Fibroblast of skin of abdomen (primary cell): ENCODE measurements around the gene UBASH3A.
"Not testable (repeated sequence)": the region's sequence is repeated elsewhere in the genome, so short reads cannot be mapped to it uniquely, and the experiment has no call there.

Experiments used
- DNase-seq: peaks from one replicate; pipeline ENCODE4 v3.0.0-alpha.2; 2013

Gene UBASH3A

GRCh38 chr21:42469726-42470125 is 66.0 kb downstream of the UBASH3A start:
- not testable (repeated sequence) for DNase-seq

GRCh38 chr21:42471206-42471605 is 67.5 kb downstream of the UBASH3A start:
- no peak for DNase-seq

DNA sequence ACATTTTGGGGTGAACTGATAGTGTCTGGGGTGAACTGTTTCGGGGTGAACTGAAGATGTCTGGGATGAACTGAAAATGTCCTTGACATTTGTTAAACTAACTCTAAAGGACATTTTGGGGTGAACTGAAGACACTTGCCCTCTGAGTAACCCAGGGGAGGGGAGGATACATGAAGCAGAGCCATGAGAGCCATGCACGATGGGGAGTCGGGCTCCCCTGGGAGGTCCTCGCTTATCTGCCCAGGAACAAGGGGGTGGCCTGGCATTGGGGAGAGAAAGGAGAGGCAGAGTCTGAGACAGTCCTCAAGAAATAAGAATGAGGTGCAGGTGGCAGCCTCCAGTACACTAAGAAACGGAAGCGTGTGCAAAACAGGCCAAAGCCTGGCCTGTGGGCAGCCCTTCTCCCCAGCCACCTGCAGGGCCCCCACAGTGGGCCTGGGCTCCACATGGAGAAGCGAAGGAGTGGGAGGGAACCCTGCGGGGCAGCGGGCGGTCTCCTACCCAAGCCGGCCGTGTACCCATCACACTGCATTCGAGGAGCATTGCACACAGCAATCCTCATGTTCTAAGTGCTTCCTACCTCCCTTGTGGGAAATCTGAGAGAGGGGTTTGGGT is 68.1 kb downstream of the UBASH3A start:
- DNase-seq: no peak

DNA sequence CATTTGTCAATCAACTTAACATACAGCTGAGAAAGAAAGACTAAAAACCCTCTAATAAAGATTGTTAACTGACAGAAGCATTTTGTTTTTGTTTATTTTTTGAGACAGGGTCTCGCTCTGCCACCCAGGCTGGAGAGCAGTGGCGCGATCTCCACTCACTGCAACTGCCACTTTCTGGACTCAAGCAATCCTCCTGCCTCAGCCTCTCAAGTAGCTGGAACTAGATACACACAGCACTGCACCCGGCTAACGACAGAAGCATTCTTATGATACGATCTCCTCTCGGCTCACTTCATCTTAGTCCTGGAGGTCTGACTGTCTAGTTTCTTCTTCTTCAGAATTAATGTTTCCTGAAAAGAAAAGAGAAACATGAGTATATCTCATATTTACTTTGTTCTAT is 68.8 kb downstream of the UBASH3A start:
- DNase-seq: no peak

GRCh38 chr21:42473498-42474042 is 69.9 kb downstream of the UBASH3A start:
- DNase-seq: no peak

DNA sequence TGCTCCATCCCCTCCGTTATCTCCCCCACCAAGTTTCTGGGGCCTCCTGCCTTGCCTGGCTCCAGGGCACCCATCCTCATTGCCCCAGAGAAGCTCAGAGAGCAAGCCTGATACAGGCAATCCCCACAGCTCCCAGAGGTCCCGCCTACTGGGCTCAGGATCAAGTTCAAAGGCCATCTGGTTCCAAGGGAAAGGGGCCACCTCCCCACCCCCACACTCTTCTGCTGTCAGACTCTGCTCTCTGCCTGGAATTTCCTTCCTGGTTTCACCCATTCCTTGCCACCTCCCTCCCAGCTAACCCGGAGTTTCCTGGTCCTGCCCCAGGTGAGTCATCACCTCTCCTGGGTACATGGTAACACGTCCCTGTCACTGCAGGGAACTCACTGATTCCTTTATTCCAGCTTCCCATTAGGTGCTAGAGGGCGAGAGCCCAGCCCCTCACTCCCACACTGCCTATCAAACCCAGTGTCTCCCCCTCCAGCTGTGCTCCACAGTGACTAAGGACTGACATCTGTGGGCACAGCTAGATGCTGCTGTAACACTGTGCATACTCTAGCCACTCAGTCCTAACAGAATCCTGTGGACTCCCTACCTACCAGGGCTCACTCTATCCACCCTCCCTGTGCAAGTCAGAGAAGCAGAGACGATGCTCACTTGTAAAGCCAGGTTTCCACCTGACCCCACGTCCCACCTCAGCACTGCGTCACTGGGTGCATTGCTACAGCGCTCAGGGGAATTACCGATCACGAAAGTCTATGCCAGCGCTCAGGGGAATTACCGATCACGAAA is 70.5 kb downstream of the UBASH3A start:
- DNase-seq: no peak

- no peak for DNase-seq
Observed at GRCh38 chr21:42475036-42475435, 71.3 kb downstream of the UBASH3A start.

DNA sequence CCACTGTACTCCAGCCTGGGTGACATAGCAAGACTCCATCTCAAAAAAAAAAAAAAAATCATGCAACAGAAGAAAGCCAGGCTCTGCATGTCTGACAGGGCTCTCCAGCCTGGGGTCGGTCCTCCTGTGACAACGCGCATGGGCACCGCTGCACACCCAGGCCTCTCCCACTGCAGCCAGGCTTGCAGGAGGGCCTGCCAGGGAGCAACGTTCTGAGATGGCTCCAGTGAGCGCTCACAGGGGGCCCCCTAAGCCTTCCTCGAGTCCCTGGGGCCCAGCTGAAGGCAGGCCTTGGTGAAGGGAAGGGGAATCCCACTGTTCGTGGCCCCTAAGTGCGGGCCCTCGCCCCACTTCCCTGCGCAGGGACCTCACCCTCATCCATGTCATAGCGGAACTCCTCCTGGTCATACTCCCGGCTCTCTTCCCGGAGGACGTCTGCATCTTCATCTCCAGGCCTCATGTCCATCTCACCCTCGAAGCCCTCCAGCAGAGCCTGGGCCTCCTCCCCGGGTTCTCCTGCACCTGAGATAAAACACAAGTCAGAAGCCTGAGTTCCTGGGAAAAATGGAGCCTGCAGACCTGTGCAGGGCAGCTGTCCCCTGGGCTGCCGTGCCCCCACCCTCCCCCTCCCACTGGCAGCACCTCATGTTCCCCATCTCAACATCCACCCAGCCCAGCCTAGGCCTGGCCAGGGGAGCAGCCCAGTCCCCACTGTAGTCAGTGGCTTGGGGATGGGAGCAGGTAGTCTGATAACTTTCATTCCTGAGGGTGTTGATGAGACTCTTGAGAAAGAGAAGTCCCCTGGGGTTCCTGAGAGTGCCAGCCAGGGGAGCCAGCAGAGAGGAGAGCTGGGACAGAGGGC is 72.1 kb downstream of the UBASH3A start:
- DNase-seq: no peak

GRCh38 chr21:42476388-42477331 is 73.0 kb downstream of the UBASH3A start:
- DNase-seq: no peak

DNA sequence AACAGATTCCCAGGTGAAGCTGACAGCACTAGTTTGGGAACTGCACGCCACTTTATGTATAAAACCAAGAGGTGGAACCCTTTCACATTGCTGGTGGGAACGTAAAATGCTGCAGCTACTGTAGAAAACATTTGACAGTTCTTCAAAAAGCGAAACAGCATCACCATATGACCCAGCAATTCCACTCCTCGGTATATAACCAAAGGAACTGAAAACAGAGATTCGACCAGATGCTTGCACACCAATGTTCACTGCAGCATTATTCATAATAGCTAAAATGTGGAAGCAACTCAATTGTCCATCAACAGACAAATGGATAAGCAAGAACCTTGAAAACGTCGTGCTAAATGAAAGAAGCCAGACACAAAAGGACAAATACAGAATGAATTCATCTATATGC is 74.8 kb downstream of the UBASH3A start:
- no peak for DNase-seq

DNA sequence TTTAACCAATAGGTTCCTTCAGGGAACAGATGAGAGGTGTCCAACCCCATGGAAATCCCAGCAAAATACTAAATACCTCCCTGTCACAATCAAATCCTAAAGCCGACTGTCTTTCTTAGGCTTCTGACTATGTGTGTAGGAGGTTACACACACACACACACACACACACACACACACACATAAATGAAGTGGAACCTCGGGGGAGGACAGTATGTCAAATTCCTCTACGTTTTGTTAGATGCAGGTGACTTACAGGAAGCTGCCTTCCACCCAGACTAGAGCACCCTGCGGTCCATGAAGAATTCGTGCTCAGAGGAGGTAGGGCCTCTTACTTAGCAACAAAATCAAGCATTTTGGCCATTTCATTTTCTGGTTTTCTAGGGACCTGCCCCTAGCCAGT is 75.9 kb downstream of the UBASH3A start:
- DNase-seq: no peak

GRCh38 chr21:42480736-42481135 is 77.0 kb downstream of the UBASH3A start:
- no peak for DNase-seq

DNA sequence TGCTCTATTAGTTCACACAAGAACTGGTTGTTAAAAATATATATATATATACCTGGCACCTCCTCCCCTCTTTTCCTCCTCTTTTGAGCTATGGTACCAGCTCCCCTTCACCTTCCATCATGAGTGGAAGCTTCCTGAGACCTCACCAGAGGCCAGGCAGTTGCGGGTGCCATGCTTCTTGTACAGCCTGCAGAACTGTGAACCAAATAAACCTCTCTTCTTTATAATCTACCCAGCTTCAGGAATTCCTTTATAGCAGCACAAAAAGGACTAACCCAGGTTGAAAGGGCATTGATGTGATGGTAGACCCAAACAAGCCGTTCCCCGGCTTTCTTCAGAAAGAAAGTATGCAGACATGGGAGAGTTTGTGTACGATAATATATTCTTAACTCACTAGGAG is 77.5 kb downstream of the UBASH3A start:
- no peak for DNase-seq

- no peak for DNase-seq
Observed at GRCh38 chr21:42484966-42485365, 81.3 kb downstream of the UBASH3A start.

- no peak for DNase-seq
Observed at GRCh38 chr21:42486072-42486471, 82.4 kb downstream of the UBASH3A start.

DNA sequence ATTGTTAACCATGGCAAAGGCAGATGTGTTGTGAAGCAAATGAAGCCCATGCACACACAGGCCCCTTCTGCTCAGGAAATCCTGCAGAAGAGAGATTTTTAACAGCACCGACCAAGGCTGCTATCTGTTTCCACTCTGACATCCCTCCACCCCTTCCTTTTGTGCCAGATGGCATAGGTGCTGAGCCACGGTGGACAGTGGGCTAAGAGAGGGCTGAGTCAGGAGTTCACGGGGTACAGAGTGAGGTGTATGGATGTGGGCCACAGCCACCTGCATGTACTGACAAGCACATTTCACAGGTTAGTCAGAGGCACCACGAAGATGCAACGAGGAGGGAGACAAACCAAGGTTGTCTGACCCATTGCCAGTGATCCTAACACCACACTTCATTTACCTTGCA is 82.8 kb downstream of the UBASH3A start:
- DNase-seq: no peak

- DNase-seq: no peak
Observed at GRCh38 chr21:42489006-42489563, 85.4 kb downstream of the UBASH3A start.

DNA sequence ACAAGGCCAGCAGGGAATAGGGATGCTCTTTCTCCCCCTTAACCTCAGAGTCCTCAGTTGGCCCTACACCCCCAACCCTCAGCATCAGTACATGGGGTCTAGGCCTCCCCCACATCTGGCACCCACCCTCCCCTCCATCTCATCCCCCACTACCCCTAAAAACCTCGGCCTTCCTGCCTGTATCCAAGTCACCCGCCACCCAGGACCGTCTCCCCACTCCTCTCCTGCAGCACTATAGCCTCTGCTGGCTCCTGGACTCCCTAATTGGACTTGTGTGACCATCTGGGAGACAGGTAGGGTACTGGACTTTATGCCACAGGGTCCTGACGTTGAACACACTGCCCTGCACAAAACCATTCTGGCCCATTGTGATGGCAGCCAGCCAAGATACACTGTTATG is 86.3 kb downstream of the UBASH3A start:
- no peak for DNase-seq

DNA sequence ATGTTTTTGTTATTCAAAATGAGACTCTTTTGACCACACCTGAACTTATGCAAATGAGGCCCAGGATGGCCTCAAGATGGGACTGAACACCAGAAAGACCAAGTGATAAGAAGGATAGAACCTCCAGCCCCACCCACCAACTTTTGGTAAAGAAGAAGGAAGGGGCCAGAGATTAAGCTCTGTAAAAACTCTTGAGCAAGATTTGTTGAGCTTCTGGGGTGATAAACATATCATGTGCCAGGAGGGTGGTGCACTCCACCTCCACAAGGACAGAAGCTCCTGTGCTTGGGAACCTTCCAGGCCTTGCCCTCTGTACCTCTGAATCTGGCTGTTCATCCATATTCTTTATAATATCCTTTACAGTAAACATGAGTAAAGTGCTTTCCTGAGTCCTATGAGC is 87.0 kb downstream of the UBASH3A start:
- no peak for DNase-seq

- DNase-seq: no peak
Observed at GRCh38 chr21:42491328-42491727, 87.6 kb downstream of the UBASH3A start.

DNA sequence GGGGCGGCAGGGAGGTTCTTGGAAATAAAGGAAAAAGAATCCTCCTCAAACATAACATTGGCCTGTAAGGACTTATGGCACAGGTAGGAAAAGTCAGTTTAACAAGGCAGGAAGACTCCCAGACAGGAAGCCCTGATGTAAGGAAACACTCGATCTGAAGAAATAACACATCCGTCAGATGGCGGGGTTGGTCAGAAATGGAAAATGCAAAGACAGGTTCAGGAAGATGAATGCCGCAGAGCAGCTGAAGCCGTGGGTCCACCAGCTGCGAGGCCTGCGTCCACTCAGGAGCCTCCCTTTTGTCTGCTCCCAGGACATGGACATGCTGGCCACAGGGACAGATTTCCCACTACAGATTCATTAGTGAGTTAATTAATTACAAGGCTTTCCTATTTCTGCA is 88.5 kb downstream of the UBASH3A start:
- DNase-seq: no peak
